Testis (tissue), 5 donors: Measurements from ENCODE around the gene KCTD19. TPM values are rescaled to one million over a fixed set of nuclear protein-coding genes. Genes with fewer than 3 reads are reported as not detected.
"Not testable (repeated sequence)": the region's sequence is repeated elsewhere in the genome, so short reads cannot be mapped to it uniquely, and the experiment has no call there.

Experiments
- DNase-seq: peaks from one replicate; pipeline ENCODE4 v3.0.0-alpha.2; 2019
- H3K27ac ChIP-seq, 2 donors: fragments of 200-600 bp; sonication (generic); one replicate each; pipeline ENCODE4 v1.5.1; 2019
- H3K27me3 ChIP-seq: fragments of 200-600 bp; sonication (generic); one replicate; pipeline ENCODE4 v1.5.1; 2019
- H3K36me3 ChIP-seq: fragments of 200-600 bp; sonication (generic); one replicate; pipeline ENCODE4 v1.5.1; 2017; ENCODE audit warnings: low read depth; ENCODE audit errors: missing control alignments
- H3K4me1 ChIP-seq: fragments of 200-600 bp; sonication (generic); one replicate; pipeline ENCODE4 v1.5.1; 2019
- H3K4me3 ChIP-seq, 2 donors: fragments of 200-600 bp; sonication (generic); one replicate each; pipeline ENCODE4 v1.5.1; 2017 to 2019
- H3K9me3 ChIP-seq: fragments of 200-600 bp; sonication (generic); one replicate; pipeline ENCODE4 v1.5.1; 2017
- POLR2A ChIP-seq: fragments of 450-650 bp; IDR thresholded peaks from one replicate; pipeline ENCODE4 v1.6.1; 2017; ENCODE audit warnings: antibody characterized with exemption, mild to moderate bottlenecking, moderate library complexity
- WGBS, 2 donors: methylation state at CpG; one replicate each; pipeline ENCODE4 v1.1.5; 2018; 5-methylcytosine and 5-hydroxymethylcytosine counted together
- intact Hi-C: fragments of 100-400 bp; cut with DNase I; formaldehyde crosslinking; loops from one replicate; pipeline ENCODE4 v1.15.1; 2023; ENCODE audit warnings: low total_unique reads
- long read RNA-seq, 2 donors: transcript quantifications; one replicate each; lab custom pipeline, GENCODE V29; 2026
- polyA plus RNA-seq: library from polyadenylated mRNA; stranded (reverse); fragments of 350-450 nt; fragmentation: Illumina TruSeq; extraction: RNeasy Lipid Tissue Mini Kit (QIAGEN cat#74804); gene quantifications from one replicate; pipeline ENCODE4 v1.2.3, GENCODE V29; 2014; ENCODE audit warnings: low read depth, low replicate concordance; ENCODE audit not compliant: insufficient read depth
- total RNA-seq, 2 donors: library from RNA; depleted of rRNA; stranded (reverse); fragments of >200 nt; gene quantifications; one replicate each; pipeline ENCODE4 v1.2.3, GENCODE V29; 2016
- TF ChIP-seq, protein P1 (sequence below), 3 experiments: fragments of 450-650 bp in 2 of 3; fragments of 200-600 bp in 1 of 3; sonication (generic) in 1 of 3; IDR thresholded peaks; one replicate each; pipeline ENCODE4 v1.5.1; 2016 to 2019; ENCODE audit warnings: antibody characterized with exemption in 3 of 3, mild to moderate bottlenecking in 2 of 3, moderate library complexity in 1 of 3

The KCTD19 gene
- total RNA-seq, result 100 to 1,000 TPM in 1 of 2 donors, 10 to 100 TPM in 1; 59.2 to 102 TPM
- polyA plus RNA-seq, result 144 TPM
- long read RNA-seq, donor 1, result 0 reads
- long read RNA-seq, donor 2, result 0 reads

GRCh38 chr16:67326472-67327309 lies at the start of gene KCTD19, which contains the start of gene LRRC36:
KCTD19 (minus strand) TSS chr16:67326741; CDS start chr16:67326707, 34 bp downstream.
LRRC36 (plus strand) TSS chr16:67326815; CDS start chr16:67326863, 48 bp downstream.
- intact Hi-C loops, result no loop called here
- Histone ChIP-seq H3K36me3 (no peaks in the 10 kb centered on the region), H3K4me1 (no peaks in the 10 kb centered on the region), H3K27me3 (no peaks in the 10 kb centered on the region), H3K4me3 (peak within 1 kb of the TSS; percentile 64 to 69), H3K9me3 (no peaks in the 10 kb centered on the region), H3K27ac (peak within 1 kb of the TSS; percentile 39 to 59)
- no peak for TF ChIP-seq POLR2A
- TF ChIP-seq, protein P1, sequence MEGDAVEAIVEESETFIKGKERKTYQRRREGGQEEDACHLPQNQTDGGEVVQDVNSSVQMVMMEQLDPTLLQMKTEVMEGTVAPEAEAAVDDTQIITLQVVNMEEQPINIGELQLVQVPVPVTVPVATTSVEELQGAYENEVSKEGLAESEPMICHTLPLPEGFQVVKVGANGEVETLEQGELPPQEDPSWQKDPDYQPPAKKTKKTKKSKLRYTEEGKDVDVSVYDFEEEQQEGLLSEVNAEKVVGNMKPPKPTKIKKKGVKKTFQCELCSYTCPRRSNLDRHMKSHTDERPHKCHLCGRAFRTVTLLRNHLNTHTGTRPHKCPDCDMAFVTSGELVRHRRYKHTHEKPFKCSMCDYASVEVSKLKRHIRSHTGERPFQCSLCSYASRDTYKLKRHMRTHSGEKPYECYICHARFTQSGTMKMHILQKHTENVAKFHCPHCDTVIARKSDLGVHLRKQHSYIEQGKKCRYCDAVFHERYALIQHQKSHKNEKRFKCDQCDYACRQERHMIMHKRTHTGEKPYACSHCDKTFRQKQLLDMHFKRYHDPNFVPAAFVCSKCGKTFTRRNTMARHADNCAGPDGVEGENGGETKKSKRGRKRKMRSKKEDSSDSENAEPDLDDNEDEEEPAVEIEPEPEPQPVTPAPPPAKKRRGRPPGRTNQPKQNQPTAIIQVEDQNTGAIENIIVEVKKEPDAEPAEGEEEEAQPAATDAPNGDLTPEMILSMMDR (IDR thresholded peaks at IDR 0.05), result peak; percentile 3 to 58 (median 8)
- WGBS, 2 donors, result 5 to 6% methylated on average over 29 to 59 of the region's 61 CpGs
- peak; percentile 86 for DNase-seq

GRCh38 chr16:67376012-67376411 lies 49.5 kb upstream of the KCTD19 start:
- intact Hi-C loops, result not testable (repeated sequence)
- WGBS, 2 donors, result 91 to 93% methylated on average over 11 of the region's 11 CpGs

GRCh38 chr16:67372664-67373063 lies 46.1 kb upstream of the KCTD19 start:
- Histone ChIP-seq H3K27me3 (no peaks in the 10 kb centered on the region), H3K36me3 (no peaks in the 10 kb centered on the region), H3K4me1 (no peaks in the 10 kb centered on the region), H3K4me3 (no peak overlapping the region), H3K27ac (no peak overlapping the region), H3K9me3 (no peaks in the 10 kb centered on the region)
- intact Hi-C loops, result no loop called here
- DNase-seq, result no peak
- TF ChIP-seq POLR2A, result no peak
- TF ChIP-seq, protein P1 (IDR thresholded peaks at IDR 0.05), result peak in 2 of 3 experiments; percentile 24 to 58

More at GRCh38 chr16:67376012-67376411, 49.5 kb upstream of the KCTD19 start:
- H3K9me3 ChIP-seq, DNase-seq, H3K27ac ChIP-seq, H3K27me3 ChIP-seq, H3K36me3 ChIP-seq, H3K4me3 ChIP-seq, H3K4me1 ChIP-seq: not testable (repeated sequence)

- DNase-seq, result no peak
- no peaks in the 10 kb centered on the region for H3K36me3 ChIP-seq
- H3K9me3 ChIP-seq, result no peaks in the 10 kb centered on the region
- TF ChIP-seq, protein P1 (IDR thresholded peaks at IDR 0.05), result no peak
- no peak for TF ChIP-seq POLR2A
- H3K4me1 ChIP-seq, result no peaks in the 10 kb centered on the region
- no peak overlapping the region for H3K27ac ChIP-seq
- no peak overlapping the region for H3K4me3 ChIP-seq
- 89 to 94% methylated on average over 4 of the region's 4 CpGs for WGBS, 2 donors
- intact Hi-C loops, result no loop called here
- H3K27me3 ChIP-seq, result no peaks in the 10 kb centered on the region
Observed at GRCh38 chr16:67370661-67371060, 44.1 kb upstream of the KCTD19 start.

GRCh38 chr16:67364600-67365235 lies 38.2 kb upstream of the KCTD19 start:
- Histone ChIP-seq H3K27ac (no peak overlapping the region), H3K9me3 (no peaks in the 10 kb centered on the region), H3K4me1 (no peaks in the 10 kb centered on the region), H3K4me3 (no peak overlapping the region), H3K27me3 (no peaks in the 10 kb centered on the region), H3K36me3 (no peaks in the 10 kb centered on the region)
- TF ChIP-seq, protein P1 (IDR thresholded peaks at IDR 0.05), result no peak
- TF ChIP-seq POLR2A, result no peak
- intact Hi-C loops, result no loop called here
- no peak for DNase-seq
